H9 (cell line): Measurements from ENCODE around the gene ARHGAP31. TPM values are rescaled to one million over a fixed set of nuclear protein-coding genes. Genes with fewer than 3 reads are reported as not detected.

ENCODE experiments used
- DNase-seq: peaks from one replicate; pipeline ENCODE4 v3.0.0-alpha.2; 2017
- H2AFZ ChIP-seq: one replicate; pipeline ENCODE4 v1.6.1; 2013; ENCODE audit warnings: mild to moderate bottlenecking, low read length, control low read depth, moderate library complexity
- H2AK5ac ChIP-seq: 2 replicates; pipeline ENCODE4 v1.6.1; 2013; ENCODE audit warnings: low read length, control low read depth, mixed read lengths; ENCODE audit not compliant: insufficient read length
- H2BK120ac ChIP-seq: one replicate; pipeline ENCODE4 v1.6.1; 2013; ENCODE audit warnings: low read depth, mild to moderate bottlenecking, low read length, control low read depth, inconsistent platforms; ENCODE audit not compliant: poor library complexity, severe bottlenecking
- H2BK12ac ChIP-seq: 2 replicates; pipeline ENCODE4 v1.6.1; 2013; ENCODE audit warnings: low read length, control low read depth, mixed read lengths, low read depth; ENCODE audit not compliant: insufficient read length
- H2BK15ac ChIP-seq: 2 replicates; pipeline ENCODE4 v1.6.1; 2013; ENCODE audit warnings: low read depth, low read length, control low read depth
- H2BK20ac ChIP-seq: one replicate; pipeline ENCODE4 v1.6.1; 2013; ENCODE audit warnings: low read depth, mild to moderate bottlenecking, low read length, control low read depth, inconsistent platforms; ENCODE audit not compliant: poor library complexity, severe bottlenecking
- H2BK5ac ChIP-seq: 2 replicates; pipeline ENCODE4 v1.6.1; 2013; ENCODE audit warnings: low read length, control low read depth, mixed read lengths; ENCODE audit not compliant: insufficient read length
- H3K14ac ChIP-seq: 2 replicates; pipeline ENCODE4 v1.6.1; 2013; ENCODE audit warnings: low read length, control low read depth; ENCODE audit not compliant: insufficient read depth
- H3K18ac ChIP-seq: 2 replicates; pipeline ENCODE4 v1.6.1; 2013; ENCODE audit warnings: low read depth, mild to moderate bottlenecking, mixed read lengths, low read length, control low read depth; ENCODE audit not compliant: insufficient read length
- H3K23ac ChIP-seq: 2 replicates; pipeline ENCODE4 v1.6.1; 2013; ENCODE audit warnings: low read length, control low read depth, mixed read lengths, low read depth; ENCODE audit not compliant: insufficient read length
- H3K23me2 ChIP-seq: 2 replicates; pipeline ENCODE4 v1.6.1; 2013; ENCODE audit warnings: low read depth, mild to moderate bottlenecking, mixed read lengths, low read length, control low read depth; ENCODE audit not compliant: insufficient read length, poor library complexity, severe bottlenecking
- H3K27ac ChIP-seq: 2 replicates; pipeline ENCODE4 v1.5.1; 2013; ENCODE audit warnings: low read length, control low read depth, mixed read lengths, low read depth; ENCODE audit not compliant: insufficient read length
- H3K27me3 ChIP-seq: 2 replicates; pipeline ENCODE4 v1.6.1; 2013; ENCODE audit warnings: low read length, control low read depth, inconsistent platforms; ENCODE audit not compliant: insufficient read depth
- H3K4ac ChIP-seq: 2 replicates; pipeline ENCODE4 v1.6.1; 2013; ENCODE audit warnings: low read depth, mild to moderate bottlenecking, control low read depth, inconsistent platforms, low read length, moderate library complexity
- H3K4me1 ChIP-seq: 2 replicates; pipeline ENCODE4 v1.6.1; 2013; ENCODE audit warnings: low read length, control low read depth, inconsistent platforms; ENCODE audit not compliant: insufficient read depth
- H3K4me2 ChIP-seq: 2 replicates; pipeline ENCODE4 v1.6.1; 2013; ENCODE audit warnings: low read length, control low read depth, mixed read lengths; ENCODE audit not compliant: insufficient read length, insufficient read depth
- H3K56ac ChIP-seq: 2 replicates; pipeline ENCODE4 v1.6.1; 2013; ENCODE audit warnings: low read depth, mild to moderate bottlenecking, mixed read lengths, low read length, control low read depth; ENCODE audit not compliant: insufficient read length
- H3K79me1 ChIP-seq: 2 replicates; pipeline ENCODE4 v1.6.1; 2013; ENCODE audit warnings: low read depth, mild to moderate bottlenecking, moderate library complexity, low read length, control low read depth, inconsistent platforms; ENCODE audit not compliant: insufficient read depth, poor library complexity, severe bottlenecking
- H3K79me2 ChIP-seq: 2 replicates; pipeline ENCODE4 v1.6.1; 2013; ENCODE audit warnings: low read length, control low read depth, inconsistent platforms; ENCODE audit not compliant: insufficient read depth
- H3K9ac ChIP-seq: 2 replicates; pipeline ENCODE4 v1.6.1; 2013; ENCODE audit warnings: low read length, control low read depth, mixed read lengths; ENCODE audit not compliant: insufficient read length; ENCODE audit errors: extremely low read depth
- H3K9me3 ChIP-seq: one replicate; pipeline ENCODE4 v1.6.1; 2013; ENCODE audit warnings: low read depth, low read length, inconsistent platforms; ENCODE audit not compliant: control insufficient read depth
- H3T11ph ChIP-seq: one replicate; pipeline ENCODE4 v1.6.1; 2013; ENCODE audit warnings: mild to moderate bottlenecking, low read length, control low read depth, inconsistent platforms
- H4K20me1 ChIP-seq: one replicate; pipeline ENCODE4 v1.6.1; 2013; ENCODE audit not compliant: control insufficient read depth, insufficient read length, insufficient read depth
- H4K5ac ChIP-seq: 2 replicates; pipeline ENCODE4 v1.6.1; 2013; ENCODE audit warnings: low read depth, mild to moderate bottlenecking, mixed read lengths, low read length, control low read depth; ENCODE audit not compliant: insufficient read length
- H4K8ac ChIP-seq: replicated peaks from 2 replicates; pipeline ENCODE4 v1.6.1; 2013; ENCODE audit warnings: low read length, control low read depth, mixed read lengths, low read depth; ENCODE audit not compliant: insufficient read length
- H4K91ac ChIP-seq: 2 replicates; pipeline ENCODE4 v1.6.1; 2013; ENCODE audit warnings: low read depth, mild to moderate bottlenecking, moderate library complexity, mixed read lengths, low read length, control low read depth; ENCODE audit not compliant: insufficient read length
- H3K27ac Mint-ChIP-seq, 3 experiments: 2 replicates in 2 of 3; 3 replicates in 1 of 3; pipeline ENCODE4 v1.8.0; 2020 to 2021; ENCODE audit warnings: mixed read lengths in 3 of 3, mild to moderate bottlenecking in 1 of 3, moderate library complexity in 1 of 3
- H3K27me3 Mint-ChIP-seq: 2 replicates; pipeline ENCODE4 v1.8.0; 2021; ENCODE audit warnings: low read depth, mild to moderate bottlenecking, moderate library complexity, mixed read lengths
- H3K36me3 Mint-ChIP-seq, 3 experiments: 2 replicates in 2 of 3; 3 replicates in 1 of 3; pipeline ENCODE4 v1.8.0; 2020 to 2021; ENCODE audit warnings: low read depth in 3 of 3, mixed read lengths in 3 of 3; ENCODE audit not compliant: insufficient read depth in 1 of 3
- H3K4me1 Mint-ChIP-seq, 2 experiments: 2 replicates each; pipeline ENCODE4 v1.8.0; 2020; ENCODE audit warnings: mixed read lengths in 2 of 2
- H3K4me3 Mint-ChIP-seq, 2 experiments: 2 replicates in 1 of 2; 3 replicates in 1 of 2; pipeline ENCODE4 v1.8.0; 2020 to 2021; ENCODE audit warnings: mild to moderate bottlenecking in 2 of 2, mixed read lengths in 2 of 2, moderate library complexity in 1 of 2
- H3K9me3 Mint-ChIP-seq, 2 experiments: 2 replicates in 1 of 2; 3 replicates in 1 of 2; pipeline ENCODE4 v1.8.0; 2020; ENCODE audit warnings: mild to moderate bottlenecking in 2 of 2, mixed read lengths in 2 of 2, moderate library complexity in 1 of 2
- CTCF ChIP-seq: fragments of 200-600 bp; sonication (generic); conservative IDR thresholded peaks from 3 replicates; pipeline ENCODE4 v1.8.0; 2021; ENCODE audit warnings: antibody characterized with exemption, mild to moderate bottlenecking
- WGBS: extraction: QIAGEN DNeasy Blood & Tissue Kit; methylation state at CpG from one replicate; pipeline ENCODE4 v1.1.7; 2013; ENCODE audit warnings: missing lambda C conversion rate, low lambda C conversion rate, mixed read lengths; ENCODE audit not compliant: insufficient read length; ENCODE audit errors: extremely low coverage; 5-methylcytosine and 5-hydroxymethylcytosine counted together
- total RNA-seq: library from RNA; stranded (reverse); gene quantifications from 2 replicates; pipeline ENCODE4 v1.2.1, GENCODE V29; 2021

The ARHGAP31 gene
- total RNA-seq, 1 experiment from 2014 or later: 2.2 TPM

GRCh38 chr3:119401069-119401468 lies 106.9 kb downstream of the ARHGAP31 start:
- no peak overlapping the region for H3K9ac ChIP-seq
- Mint-ChIP-seq H3K9me3 (no peaks in the 10 kb centered on the region), H3K27ac (no peak overlapping the region), H3K4me1 (peaks cover 38 to 43% of the 10 kb centered on the region in 2 experiments), H3K27me3 (no peaks in the 10 kb centered on the region; the same call in none of the 2 replicates), H3K36me3 (peaks cover 0 to 1% (median 0%) of the 10 kb centered on the region in 3 experiments; a peak in 2 of 7 replicates), H3K4me3 (no peak overlapping the region)
- TF ChIP-seq CTCF: no peak
- H2AK5ac ChIP-seq: no peak overlapping the region
- no peak overlapping the region for H3K14ac ChIP-seq
- no peak overlapping the region for H3K18ac ChIP-seq
- no peak overlapping the region for H2BK20ac ChIP-seq
- no CpG with 5 or more reads among the region's 5 CpGs for WGBS
- no peak overlapping the region for H3K27ac ChIP-seq
- H3K4me1 ChIP-seq: peaks cover 19% of the 10 kb centered on the region; the same call in 1 of the 2 replicates
- no peak overlapping the region for H4K91ac ChIP-seq
- no peak overlapping the region for H3K23ac ChIP-seq
- H4K8ac ChIP-seq: no peak overlapping the region
- no peaks in the 10 kb centered on the region for H3K79me2 ChIP-seq
- no peak overlapping the region for H4K5ac ChIP-seq
- H3K23me2 ChIP-seq: no peaks in the 10 kb centered on the region
- H2BK15ac ChIP-seq: no peak overlapping the region
- no peaks in the 10 kb centered on the region for H3K27me3 ChIP-seq
- H4K20me1 ChIP-seq: no peaks in the 10 kb centered on the region
- H2BK120ac ChIP-seq: no peak overlapping the region
- H3K79me1 ChIP-seq: no peaks in the 10 kb centered on the region
- H3K4me2 ChIP-seq: no peak overlapping the region
- no peak overlapping the region for H2AFZ ChIP-seq
- no peak overlapping the region for H2BK5ac ChIP-seq
- no peak overlapping the region for H3K4ac ChIP-seq
- H3K56ac ChIP-seq: no peak overlapping the region
- no peaks in the 10 kb centered on the region for H3K9me3 ChIP-seq
- H3T11ph ChIP-seq: no peak overlapping the region
- DNase-seq: no peak
- no peak overlapping the region for H2BK12ac ChIP-seq
